GM19397 (cell line): ENCODE measurements around the gene KLHL36.

Source experiments
- ATAC-seq: cut with Tn5 transposase; IDR thresholded peaks from one replicate; pipeline ENCODE4 v1.9.1; 2021; ENCODE audit warnings: mild to moderate bottlenecking, moderate library complexity; ENCODE audit not compliant: unreplicated experiment

The KLHL36 gene

DNA sequence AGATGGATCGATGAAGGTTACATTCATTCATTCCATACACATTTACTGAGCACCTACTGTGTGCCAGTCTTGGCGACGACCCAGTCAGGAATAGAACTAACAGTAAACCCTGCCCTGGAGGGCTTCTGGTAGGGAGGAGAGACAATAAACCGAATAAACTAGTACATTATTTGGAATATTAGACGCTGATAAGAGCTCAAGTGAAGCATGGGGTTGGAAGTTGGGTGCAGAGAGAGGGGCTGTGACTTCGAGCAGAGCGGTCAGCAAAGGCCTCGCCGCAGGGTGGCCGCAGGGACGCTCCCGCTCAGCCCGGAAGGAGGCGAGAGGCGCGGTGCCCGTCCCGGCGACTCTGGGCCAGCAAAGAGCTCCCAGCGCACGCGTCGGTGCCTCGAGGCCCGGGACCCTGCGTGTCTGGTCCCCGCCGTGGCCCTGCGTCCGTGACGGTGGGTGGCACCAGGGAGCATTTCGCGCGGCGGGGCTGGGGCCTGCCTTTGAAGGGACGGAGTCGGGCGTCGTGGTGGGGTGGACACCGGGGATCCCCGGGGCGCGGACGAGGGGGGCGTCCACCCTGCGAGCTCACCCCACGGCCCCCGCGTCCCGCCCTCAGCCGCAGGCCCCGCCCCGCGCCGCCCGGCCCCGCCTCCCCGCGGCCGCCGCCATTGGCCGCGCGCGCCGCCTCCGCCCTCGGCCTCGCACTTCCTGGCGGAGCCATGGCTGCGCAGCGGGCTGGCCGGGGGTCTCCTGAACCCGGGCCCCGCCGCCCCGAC is at the start of gene KLHL36:
KLHL36 (plus strand) TSS at position 684 of the 767 bp plus-strand sequence. CDS start 2,357 bp downstream, outside the sequence.
- peak; percentile 79 for ATAC-seq

DNA sequence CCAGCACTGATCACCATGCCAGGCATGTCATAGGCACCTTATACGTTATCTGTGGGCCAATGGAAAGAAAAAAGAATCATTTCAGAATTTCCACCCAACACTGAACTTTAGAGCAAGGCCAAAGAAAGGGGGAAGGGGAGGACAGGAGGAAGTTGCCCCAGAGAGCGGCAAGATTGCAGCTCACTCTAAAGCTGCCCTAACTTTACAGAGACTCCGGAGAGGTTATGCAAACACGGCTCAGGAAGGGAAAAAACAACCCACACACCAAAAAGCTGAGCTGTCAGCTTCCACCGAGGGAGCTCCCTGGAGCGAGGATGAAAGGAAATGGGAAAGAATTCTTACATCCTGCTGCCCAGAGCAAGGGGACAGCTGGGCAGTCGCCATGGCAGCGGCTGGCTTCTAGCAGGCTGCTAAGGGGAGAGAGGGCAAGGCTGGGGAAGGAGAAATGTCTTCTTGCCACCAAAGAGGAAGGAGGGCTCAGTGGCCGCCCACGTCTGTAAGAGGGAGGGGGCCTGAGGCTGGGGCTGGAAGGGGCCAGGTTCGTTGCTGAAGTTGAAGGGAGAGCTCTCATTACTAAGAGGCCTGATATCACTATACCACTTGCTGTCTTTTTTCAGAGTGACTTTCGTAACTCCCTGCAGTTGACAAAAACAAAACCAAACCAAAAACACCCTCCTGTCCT is 48.6 kb upstream of the KLHL36 start:
- ATAC-seq = peak; percentile 38

DNA sequence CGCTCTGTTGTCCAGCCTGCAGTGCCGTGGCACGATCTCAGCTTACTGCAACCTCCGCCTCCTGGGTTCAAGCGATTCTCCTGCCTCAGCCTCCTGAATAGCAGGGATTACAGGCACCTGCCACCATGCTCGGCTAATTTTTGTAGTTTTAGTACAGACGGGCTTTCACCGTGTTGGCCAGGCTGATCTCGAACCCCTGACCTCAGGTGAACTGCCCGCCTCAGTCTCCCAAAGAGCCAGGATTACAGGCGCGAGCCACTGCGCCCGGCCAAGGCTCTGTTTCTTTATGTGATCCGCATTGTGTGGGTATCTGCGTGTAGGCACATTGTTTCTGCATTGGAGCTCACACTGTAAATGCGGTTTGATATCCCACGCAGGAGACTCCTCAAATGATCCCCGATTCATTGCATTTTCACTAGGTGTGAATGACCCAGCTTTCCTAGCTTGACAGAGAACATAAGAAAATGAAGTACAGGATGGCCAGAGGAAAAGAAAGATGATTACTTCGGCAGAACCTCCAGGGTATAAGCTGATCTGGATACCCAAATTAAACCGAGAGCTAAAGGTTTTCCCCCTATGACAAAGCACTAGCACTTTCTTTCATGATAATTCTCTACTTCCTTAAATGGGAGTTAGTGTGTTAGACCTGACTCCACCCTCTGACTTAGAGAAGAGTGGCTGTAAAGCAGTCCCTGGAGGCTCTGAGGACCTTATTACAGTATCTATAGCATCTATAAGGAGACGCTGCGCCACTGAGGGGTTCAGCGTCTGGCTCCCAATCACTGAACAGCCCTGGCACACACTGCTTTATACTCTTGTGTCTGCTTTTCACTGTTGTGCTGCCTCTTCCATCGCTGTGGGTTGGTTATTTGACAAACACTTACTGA is 47.7 kb upstream of the KLHL36 start:
- ATAC-seq = peak; percentile 43

DNA sequence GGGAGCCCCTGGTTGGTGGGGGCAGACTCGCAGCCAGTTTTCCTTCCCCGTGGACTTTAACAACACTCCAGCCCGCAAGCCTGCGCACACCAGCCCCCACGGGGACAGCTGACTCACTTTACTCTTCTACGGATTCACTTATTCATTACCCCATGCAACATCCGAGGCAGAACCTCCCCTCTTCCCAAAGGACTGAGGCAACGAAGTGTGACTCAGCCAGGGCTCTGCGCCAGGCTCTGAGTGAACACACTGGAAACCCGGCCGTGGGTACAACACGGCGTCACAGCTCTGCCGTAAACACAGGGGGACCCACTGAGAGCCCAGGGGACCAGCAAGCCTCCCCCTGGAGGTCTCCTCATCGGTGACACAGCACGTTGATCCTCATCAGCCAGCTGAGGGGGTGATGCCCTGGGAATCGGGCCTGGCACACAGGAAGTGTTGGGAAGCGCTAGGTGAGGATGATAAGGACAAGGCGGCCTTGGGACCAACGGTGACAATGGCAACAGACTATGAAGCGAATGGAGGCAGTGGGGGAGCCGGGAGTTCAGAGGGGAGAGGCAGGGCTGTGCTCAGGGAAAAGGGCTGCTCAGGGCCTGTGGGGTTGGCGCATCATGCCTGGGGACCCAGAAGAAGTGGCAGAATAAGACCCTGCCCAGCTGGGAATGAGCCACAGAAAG is 45.0 kb upstream of the KLHL36 start:
- ATAC-seq = no peak

DNA sequence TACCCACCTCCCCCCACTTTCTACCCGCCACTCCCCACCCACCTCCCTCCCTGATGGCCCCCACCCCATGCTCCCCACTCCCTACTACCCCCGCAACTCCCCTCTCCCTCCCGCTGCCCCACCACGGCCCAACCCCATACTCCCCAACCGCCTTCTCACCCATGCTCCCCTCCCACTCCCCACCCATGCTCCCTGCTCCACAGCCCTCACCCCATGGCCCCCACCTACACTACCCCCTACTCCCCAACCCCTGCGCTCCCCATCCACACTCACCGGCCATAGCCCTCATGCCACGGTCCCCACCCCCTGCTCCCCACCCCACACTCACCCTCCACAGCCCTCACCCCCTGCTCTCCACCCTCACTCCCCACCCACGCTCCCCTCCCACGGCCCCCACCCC is 44.4 kb upstream of the KLHL36 start:
- no peak for ATAC-seq

DNA sequence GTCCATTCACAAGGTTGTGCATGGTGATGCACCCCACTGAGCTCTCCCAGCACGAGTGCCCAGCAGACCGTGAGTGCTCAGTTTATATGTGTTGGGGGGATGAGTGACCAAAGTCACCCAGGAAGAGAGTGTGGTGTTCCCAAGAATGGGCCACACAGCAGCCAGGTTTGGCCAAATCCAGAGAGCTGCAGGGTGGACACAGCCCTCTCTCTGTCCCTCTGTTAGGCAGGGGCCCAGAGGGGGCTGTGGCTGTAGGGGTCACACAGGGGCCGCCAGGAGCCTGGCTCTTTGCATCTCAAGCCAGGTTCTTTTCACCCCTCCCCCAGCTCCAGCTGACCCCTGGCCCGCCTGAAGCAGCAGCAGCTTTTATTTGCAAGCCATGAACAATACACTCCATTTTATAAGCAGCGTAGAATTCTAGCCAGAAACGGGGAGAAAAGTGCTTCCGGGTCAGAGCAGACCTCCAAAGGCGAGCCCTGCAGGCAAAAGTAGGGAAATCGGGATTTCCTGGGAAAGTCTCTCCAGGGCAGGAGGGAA is 43.8 kb upstream of the KLHL36 start:
- ATAC-seq = no peak

DNA sequence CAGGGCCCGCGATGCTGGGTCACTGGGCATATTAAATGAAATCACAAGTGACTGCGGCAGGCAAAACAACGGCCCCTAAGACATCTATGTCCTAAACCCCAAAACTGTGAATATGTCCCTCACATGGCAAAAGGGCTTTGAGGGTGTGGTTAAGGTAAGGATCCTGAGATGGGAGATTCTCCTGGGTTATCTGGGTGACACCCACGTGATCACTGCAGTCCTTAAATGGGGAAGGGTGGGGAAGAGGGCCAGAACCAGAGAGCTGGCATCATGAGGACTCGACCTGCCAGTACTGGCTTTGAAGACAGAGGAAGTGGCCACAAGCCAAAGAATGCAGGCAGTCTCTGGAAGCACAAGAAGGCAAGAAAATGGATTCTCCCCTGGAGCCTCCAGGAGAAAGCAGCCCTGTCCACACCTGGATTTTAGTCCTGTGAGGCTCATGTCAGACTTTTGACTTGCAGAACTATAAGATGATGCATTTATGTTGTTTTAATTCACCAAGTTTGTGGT is 42.9 kb upstream of the KLHL36 start:
- ATAC-seq = no peak

DNA sequence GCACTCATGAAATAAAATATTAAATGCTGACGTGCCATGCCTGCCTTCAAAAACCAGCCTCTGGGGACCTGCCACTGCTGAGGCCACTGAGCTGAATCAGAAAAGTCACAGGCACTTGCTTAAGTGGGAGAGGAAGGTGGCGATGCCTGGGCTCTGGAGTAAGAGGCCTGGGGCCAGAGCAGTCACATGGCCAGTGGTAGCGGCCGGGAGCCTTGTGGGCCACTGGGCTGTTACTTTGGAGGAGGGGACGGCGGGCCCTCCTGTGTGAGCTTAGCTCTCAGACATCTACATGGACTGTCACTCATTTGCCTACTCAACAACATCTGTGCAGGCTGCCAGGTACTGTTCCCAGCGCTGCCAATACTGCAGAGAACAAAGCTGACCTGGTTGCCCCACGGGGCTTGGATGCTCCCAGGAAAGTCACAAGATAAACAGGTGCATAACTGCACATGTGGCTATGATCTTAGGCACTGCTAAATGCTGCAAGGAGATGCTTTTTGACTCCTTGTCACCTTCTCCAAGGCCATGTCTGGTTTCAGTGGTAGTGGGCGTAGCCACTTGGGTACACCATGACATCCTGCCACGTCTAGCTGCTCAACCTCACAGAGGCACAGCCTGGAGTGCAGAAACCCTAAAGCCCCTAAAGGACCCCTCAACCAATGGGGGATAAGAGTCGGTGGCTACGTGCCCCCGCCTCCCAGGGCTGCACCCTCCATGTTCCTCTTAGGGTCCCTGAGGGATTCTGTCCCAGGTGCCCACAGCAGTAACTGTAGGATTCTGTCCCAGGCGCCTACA is 42.0 kb upstream of the KLHL36 start:
- no peak for ATAC-seq

DNA sequence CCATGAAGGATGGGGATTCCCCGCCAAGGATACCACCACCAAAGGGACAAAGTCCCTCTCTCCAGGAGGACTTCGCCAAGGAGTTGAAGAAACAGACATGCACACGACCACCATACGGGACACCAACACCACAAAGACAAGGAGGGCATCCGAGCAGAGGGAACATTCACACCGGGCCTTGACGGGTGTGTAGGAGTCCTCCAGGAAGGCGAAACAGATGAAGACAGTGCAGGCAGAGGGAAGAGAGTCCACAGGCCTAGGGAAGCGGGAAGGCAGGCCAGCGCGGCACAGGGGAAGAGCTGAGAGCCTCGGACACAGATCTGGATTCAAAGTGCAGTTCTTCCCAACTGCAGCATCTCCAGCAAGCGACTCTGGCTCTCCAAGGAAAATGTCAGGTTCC is 41.2 kb upstream of the KLHL36 start:
- ATAC-seq = no peak

DNA sequence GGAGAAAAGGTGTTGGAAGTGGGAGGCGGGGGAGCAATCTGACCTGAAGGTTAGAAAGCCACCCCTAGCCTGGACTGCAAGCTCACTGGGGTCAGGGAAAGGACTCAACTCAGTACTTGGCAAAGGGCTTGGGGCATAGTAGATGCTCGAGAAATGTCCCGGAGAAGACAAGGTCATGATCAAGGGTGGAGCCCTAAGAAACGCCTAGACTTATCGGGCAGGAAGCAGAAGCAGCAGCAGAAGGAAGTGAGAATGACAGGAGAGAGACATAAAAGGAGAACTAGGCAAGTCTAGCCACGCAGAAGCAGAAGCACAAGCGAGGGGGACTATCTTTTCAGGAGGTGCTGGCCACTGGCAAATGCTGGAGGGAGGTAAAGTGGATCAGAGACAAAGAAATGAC is 40.6 kb upstream of the KLHL36 start:
- ATAC-seq = no peak

DNA sequence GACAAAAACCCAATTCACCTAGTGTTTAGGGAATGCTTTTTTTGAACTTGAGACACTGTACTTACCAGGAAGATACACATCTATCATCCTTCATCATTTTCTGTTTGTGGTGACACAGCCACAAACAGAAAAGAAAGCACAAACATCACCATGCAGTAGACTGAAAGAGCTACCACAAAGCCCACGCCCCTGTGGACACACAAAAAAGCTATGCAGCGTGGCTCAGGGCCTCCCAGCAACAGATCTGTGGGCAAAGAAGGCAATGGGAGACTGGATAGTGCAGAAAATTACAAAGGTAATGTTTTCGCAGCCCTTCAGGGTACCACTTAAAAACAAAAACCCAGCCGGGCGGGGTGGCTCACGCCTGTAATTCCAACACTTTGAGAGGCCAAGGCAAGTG is 40.0 kb upstream of the KLHL36 start:
- no peak for ATAC-seq

DNA sequence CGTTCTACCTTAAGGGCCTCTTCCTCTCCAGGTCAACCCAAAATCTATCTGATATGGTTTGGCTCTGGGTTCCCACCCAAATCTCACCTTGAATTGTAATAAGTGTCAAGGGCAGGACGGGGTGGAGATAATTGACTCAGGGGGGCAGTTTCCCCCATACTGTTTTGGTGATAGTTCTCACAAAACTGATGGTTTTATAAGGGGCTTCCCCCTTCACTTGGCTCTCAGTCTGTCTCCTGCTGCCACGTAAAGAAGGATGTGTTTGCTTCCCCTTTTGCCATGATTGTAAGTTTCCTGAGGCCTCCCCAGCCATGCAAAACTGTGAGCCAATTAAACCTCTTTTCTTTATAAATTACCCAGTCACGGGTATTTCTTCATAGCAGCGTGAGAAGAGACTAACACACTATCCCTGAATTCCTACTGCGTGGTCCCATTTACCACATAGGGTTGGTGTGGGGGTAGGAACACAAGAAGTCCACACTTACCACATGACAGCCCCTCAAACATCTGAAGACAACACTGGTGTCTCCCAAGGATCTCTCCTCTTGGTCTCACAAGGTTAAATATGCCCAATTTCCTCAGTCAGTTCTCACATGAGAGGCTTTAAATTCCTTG is 38.6 kb upstream of the KLHL36 start:
- ATAC-seq = no peak

DNA sequence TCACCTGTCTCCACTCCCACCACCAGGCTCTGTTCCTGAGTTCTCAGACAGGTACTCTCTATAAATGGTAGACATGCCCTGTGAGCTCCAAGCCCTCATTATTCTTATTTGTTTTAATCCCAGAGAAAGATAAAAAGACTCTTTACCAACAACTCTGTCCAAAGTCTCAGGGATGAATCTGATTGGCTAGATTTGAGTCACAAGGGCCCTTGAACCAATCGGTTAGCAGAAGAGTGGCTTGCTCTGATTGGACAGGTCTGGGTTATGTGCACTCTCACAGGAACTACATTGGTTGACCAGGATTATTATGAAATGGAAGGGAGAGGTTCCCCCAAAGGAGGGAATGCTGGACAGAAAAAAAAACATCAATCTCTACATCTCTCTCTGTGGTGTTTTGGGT is 37.9 kb upstream of the KLHL36 start:
- ATAC-seq = no peak

DNA sequence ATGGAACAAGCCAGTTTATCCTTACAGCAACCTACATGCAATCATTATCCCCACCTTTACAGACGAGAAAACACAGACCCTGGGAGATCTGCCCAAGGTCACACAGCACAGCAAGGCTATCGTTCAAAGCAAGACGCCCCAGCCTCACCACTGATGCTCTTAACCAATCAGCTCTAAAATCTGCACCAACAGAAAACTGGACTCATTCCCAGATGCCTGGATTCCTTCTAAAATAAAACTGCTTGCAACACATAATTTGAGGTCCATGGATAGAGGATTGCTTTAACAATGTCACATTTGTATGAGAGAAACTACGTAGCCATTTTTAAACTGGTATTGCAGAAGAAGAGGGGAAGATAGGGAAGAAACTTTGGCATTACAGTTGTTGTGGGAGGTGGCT is 37.3 kb upstream of the KLHL36 start:
- ATAC-seq = no peak

DNA sequence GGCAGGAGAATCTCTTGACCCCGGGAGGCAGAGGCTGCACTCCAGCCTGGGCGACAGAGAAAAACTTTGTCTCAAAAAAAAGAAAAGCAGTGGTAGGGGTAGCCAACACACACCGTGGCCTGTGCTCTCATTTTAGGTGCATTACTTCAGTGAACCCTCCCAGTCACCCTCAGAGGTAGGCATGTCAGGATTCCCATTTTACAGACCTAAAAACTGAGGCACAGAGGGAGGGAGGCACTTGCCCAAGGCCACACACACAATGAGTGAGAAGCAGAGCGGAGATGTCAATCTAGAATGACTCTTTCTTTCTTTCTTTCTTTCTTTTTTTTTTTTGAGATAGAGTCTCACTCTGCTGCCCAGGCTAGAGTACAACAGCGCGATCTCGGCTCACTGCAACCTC is 35.6 kb upstream of the KLHL36 start:
- ATAC-seq = no peak

DNA sequence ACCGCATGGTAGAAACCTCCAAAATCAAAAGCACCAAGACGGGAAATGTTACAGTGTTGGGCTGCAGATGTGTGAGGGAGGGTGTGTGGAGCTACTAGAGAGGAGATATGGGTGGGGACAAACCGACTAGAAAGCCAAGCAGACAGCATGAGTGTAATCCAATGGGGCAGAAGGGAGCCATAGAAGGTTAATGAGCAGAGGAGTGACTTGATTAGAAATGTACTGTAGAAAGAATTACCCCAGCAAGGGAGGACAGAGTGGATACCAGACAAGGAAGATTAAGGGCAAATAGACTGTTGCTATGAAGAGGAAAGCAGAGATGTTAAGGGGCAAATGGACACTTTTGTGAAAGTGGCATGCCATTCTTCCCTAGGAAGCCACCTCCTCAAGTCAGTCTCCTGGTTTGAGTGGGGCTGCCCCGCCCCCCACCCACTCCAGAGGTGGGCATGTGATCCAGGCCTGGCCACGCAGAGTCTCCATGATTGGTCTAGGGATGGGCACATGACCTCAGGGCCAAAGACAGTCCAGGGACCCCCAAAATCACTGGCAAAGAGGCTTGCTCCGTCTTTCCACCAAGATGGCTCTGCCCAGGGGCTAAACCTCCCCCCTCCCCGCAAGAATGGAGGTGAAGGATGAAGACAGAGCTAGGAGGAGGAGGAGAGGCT is 34.8 kb upstream of the KLHL36 start:
- ATAC-seq = no peak

DNA sequence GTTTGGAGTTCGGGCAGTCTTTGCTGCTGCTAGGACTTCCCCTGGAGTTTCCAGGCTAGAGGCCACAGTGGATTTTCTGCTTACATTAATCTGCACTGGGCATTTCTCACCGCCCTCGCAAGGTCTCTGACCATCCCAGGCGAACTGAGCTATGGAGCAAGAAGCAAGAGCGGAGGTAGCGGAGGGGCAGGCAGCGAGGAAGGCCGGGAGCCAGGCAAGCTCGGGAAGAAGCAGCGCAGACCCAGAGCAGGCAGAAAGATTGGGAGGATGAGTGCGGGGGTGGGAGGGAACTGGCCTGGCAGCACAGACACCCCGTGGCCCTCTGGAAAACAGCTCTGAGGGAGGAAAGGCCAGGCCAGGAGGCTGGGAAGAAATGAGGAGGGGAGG is 34.2 kb upstream of the KLHL36 start:
- ATAC-seq = no peak

DNA sequence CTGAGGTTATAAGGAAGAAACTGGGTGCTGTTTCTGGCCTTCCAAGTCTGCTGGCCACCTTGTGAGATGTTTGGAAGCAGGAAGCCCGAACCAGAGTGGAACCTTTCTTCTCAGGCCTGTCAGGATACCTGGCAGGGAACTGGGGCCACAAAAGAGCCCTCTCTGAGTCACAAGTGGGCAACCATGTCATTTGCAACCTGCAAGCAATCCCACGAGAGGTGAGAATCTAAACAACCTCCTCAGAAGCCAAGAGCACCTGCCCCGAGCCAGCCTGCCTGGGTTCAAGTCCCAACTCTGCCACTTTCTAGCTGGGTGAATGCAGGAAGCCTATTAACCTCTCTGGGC is 33.7 kb upstream of the KLHL36 start:
- no peak for ATAC-seq
